Naive thymus-derived CD4-positive, alpha-beta T cell (primary cell): ENCODE data around the gene TCEAL2. TPM values are rescaled to one million over a fixed set of nuclear protein-coding genes. Genes with fewer than 3 reads are reported as not detected.
"Not testable (repeated sequence)": the region's sequence is repeated elsewhere in the genome, so short reads cannot be mapped to it uniquely, and the experiment has no call there.

Experiments used
- ATAC-seq: fragments of 150-1000 bp; cut with Tn5 transposase; 2 replicates; pipeline ENCODE4 v1.10.0; 2021; ENCODE audit warnings: mild to moderate bottlenecking, moderate library complexity
- CTCF ChIA-PET: fragments of 350-600 bp; sonication (Branson Sonifier 250); formaldehyde crosslinking; loops from one replicate; lab custom pipeline; 2021; ENCODE audit warnings: antibody characterized with exemption; lab: Charles Lee
- POLR2A ChIA-PET: fragments of 350-600 bp; sonication (Branson Sonifier 250); formaldehyde crosslinking; loops from one replicate; lab custom pipeline; 2021; ENCODE audit warnings: antibody characterized with exemption, inconsistent platforms; lab: Charles Lee
- DNase-seq, 9 donors: peaks; one replicate each; pipeline versions ENCODE4 v3.0.0 to v3.0.0-alpha.2; 2020 to 2022; ENCODE audit warnings: mixed read lengths in 1 of 9
- H3K27ac ChIP-seq: one replicate; pipeline ENCODE4 v1.7.0; 2013; ENCODE audit warnings: mild to moderate bottlenecking, low read depth, low read length, moderate library complexity
- H3K27me3 ChIP-seq, 2 donors: one replicate each; pipeline ENCODE4 v1.7.0; 2013; ENCODE audit warnings: low read length in 2 of 2, mild to moderate bottlenecking in 2 of 2, moderate library complexity in 2 of 2; ENCODE audit not compliant: control insufficient read depth in 2 of 2, insufficient read depth in 2 of 2
- H3K36me3 ChIP-seq, 3 experiments: 1 replicate in 2 of 3; 2 replicates in 1 of 3; pipeline ENCODE4 v1.7.0; 2013; ENCODE audit warnings: low read length in 3 of 3, mild to moderate bottlenecking in 3 of 3, moderate library complexity in 1 of 3; ENCODE audit not compliant: insufficient read depth in 3 of 3, control insufficient read depth in 2 of 3
- H3K4me1 ChIP-seq, 2 donors: one replicate each; pipeline ENCODE4 v1.7.0; 2013; ENCODE audit warnings: low read length in 2 of 2, mild to moderate bottlenecking in 2 of 2, moderate library complexity in 1 of 2; ENCODE audit not compliant: control insufficient read depth in 2 of 2, insufficient read depth in 2 of 2
- H3K4me3 ChIP-seq: 2 replicates; pipeline ENCODE4 v1.7.0; 2013; ENCODE audit warnings: mild to moderate bottlenecking, low read length
- H3K9me3 ChIP-seq, 3 experiments: 1 replicate in 2 of 3; 2 replicates in 1 of 3; pipeline ENCODE4 v1.7.0; 2013; ENCODE audit warnings: low read length in 3 of 3; ENCODE audit not compliant: control insufficient read depth in 2 of 3
- H3K27ac Mint-ChIP-seq, 9 donors: one replicate each; pipeline ENCODE4 v1.8.0; 2020 to 2022; ENCODE audit warnings: mixed read lengths in 9 of 9, mild to moderate bottlenecking in 8 of 9, moderate library complexity in 5 of 9, inconsistent platforms in 2 of 9
- H3K27me3 Mint-ChIP-seq, 5 donors: one replicate each; pipeline ENCODE4 v1.8.0; 2021 to 2022; ENCODE audit warnings: mixed read lengths in 5 of 5, mild to moderate bottlenecking in 1 of 5
- H3K36me3 Mint-ChIP-seq, 5 donors: one replicate each; pipeline ENCODE4 v1.8.0; 2020 to 2022; ENCODE audit warnings: mixed read lengths in 5 of 5, mild to moderate bottlenecking in 3 of 5, inconsistent platforms in 1 of 5
- H3K4me1 Mint-ChIP-seq, 7 donors: one replicate each; pipeline ENCODE4 v1.8.0; 2020 to 2022; ENCODE audit warnings: mixed read lengths in 7 of 7, mild to moderate bottlenecking in 3 of 7, inconsistent platforms in 1 of 7
- H3K4me3 Mint-ChIP-seq, 10 donors: one replicate each; pipeline ENCODE4 v1.8.0; 2020 to 2022; ENCODE audit warnings: mild to moderate bottlenecking in 10 of 10, mixed read lengths in 10 of 10, moderate library complexity in 6 of 10, inconsistent platforms in 2 of 10
- H3K9me3 Mint-ChIP-seq, 11 donors: one replicate each; pipeline ENCODE4 v1.8.0; 2020 to 2022; ENCODE audit warnings: mixed read lengths in 11 of 11, mild to moderate bottlenecking in 4 of 11, inconsistent platforms in 1 of 11, moderate library complexity in 1 of 11
- intact Hi-C, 2 donors: fragments of 100-400 bp; cut with micrococcal nuclease; formaldehyde crosslinking; loops; one replicate each; pipeline ENCODE4 v1.15.1; 2023
- polyA plus RNA-seq, 2 donors: library from polyadenylated mRNA; unstranded; fragments of 300-500 nt; fragmentation: Illumina TruSeq; gene quantifications; one replicate each; pipeline ENCODE4 v1.2.3, GENCODE V29; 2021
- total RNA-seq, 6 experiments: library from RNA in 5 of 6; stranded (reverse) in 5 of 6; gene quantifications; 1 replicate in 5 of 6; 2 replicates in 1 of 6; pipeline ENCODE4 v1.2.3 and lab custom pipeline; 2021 to 2026

TCEAL2 gene
- total and polyA plus RNA-seq, 7 experiments from 2014 or later = 0.45 to 2.5 (median 1.5) TPM; not detected in 1

GRCh38 chrX:102126080-102126818, 770 bp downstream of the TCEAL2 start:
- H3K4me3 ChIP-seq, POLR2A ChIA-PET, intact Hi-C loops, H3K9me3 ChIP-seq, H3K27ac ChIP-seq, H3K36me3 ChIP-seq, H3K27me3 ChIP-seq, H3K36me3 Mint-ChIP-seq, DNase-seq, H3K9me3 Mint-ChIP-seq, CTCF ChIA-PET, H3K27ac Mint-ChIP-seq, H3K4me1 ChIP-seq, ATAC-seq: not testable (repeated sequence)
- Mint-ChIP-seq H3K4me3 (peak overlapping the region in 7 of 10 donors; percentile 34 to 75 (median 56)), H3K27me3 (peaks cover 22 to 38% (median 33%) of the 10 kb centered on the region in 5 donors), H3K4me1 (peaks cover 0 to 11% (median 7%) of the 10 kb centered on the region in 7 donors)

DNA sequence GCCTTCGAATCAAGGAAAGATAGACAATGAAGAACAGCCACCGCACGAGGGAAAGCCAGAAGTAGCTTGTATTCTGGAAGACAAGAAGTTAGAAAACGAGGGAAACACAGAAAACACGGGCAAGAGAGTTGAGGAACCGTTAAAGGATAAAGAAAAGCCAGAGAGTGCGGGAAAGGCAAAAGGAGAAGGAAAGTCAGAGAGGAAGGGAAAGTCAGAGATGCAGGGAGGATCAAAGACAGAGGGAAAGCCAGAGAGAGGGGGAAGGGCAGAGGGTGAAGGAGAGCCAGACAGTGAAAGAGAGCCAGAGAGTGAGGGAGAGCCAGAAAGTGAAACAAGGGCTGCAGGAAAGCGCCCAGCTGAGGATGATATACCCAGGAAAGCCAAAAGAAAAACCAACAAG, 1.4 kb downstream of the TCEAL2 start:
- DNase-seq = no peak
- H3K9me3 Mint-ChIP-seq = no peaks in the 10 kb centered on the region

GRCh38 chrX:102129473-102129872, 4.0 kb downstream of the TCEAL2 start:
- Mint-ChIP-seq H3K27ac (no peak overlapping the region), H3K4me3 (no peak overlapping the region), H3K27me3 (peaks cover 18 to 39% (median 31%) of the 10 kb centered on the region in 5 donors), H3K9me3 (no peaks in the 10 kb centered on the region), H3K36me3 (no peaks in the 10 kb centered on the region), H3K4me1 (peaks cover 0 to 9% (median 5%) of the 10 kb centered on the region in 7 donors)
- Histone ChIP-seq H3K27me3 (no peaks in the 10 kb centered on the region), H3K4me1 (no peaks in the 10 kb centered on the region), H3K27ac (no peak overlapping the region), H3K4me3 (no peak overlapping the region), H3K36me3 (no peaks in the 10 kb centered on the region), H3K9me3 (no peaks in the 10 kb centered on the region)
- intact Hi-C loops = loop anchor here in 1 of 2 donors (1.0 to 2.0 kb wide), 3 partner anchors 25 to 771 kb away; partner anchors contain the start of gene BEX5
- CTCF ChIA-PET = no interaction called here
- POLR2A ChIA-PET = no interaction called here
- no peak for ATAC-seq
- no peak for DNase-seq

More for the DNA sequence above, 1.4 kb downstream of the TCEAL2 start:
- Histone ChIP-seq H3K9me3 (no peaks in the 10 kb centered on the region), H3K36me3 (no peaks in the 10 kb centered on the region), H3K4me3 (no peak overlapping the region), H3K27ac (no peak overlapping the region), H3K4me1 (no peaks in the 10 kb centered on the region), H3K27me3 (no peaks in the 10 kb centered on the region)
- Mint-ChIP-seq H3K27ac (no peak overlapping the region), H3K27me3 (peaks cover 25 to 42% (median 33%) of the 10 kb centered on the region in 5 donors), H3K4me3 (peak overlapping the region in 2 of 10 donors; percentile 5 to 15), H3K4me1 (peaks cover 0 to 11% (median 7%) of the 10 kb centered on the region in 7 donors), H3K36me3 (no peaks in the 10 kb centered on the region)
- intact Hi-C loops = no loop called here
- POLR2A ChIA-PET = no interaction called here
- CTCF ChIA-PET = no interaction called here
- no peak for ATAC-seq

DNA sequence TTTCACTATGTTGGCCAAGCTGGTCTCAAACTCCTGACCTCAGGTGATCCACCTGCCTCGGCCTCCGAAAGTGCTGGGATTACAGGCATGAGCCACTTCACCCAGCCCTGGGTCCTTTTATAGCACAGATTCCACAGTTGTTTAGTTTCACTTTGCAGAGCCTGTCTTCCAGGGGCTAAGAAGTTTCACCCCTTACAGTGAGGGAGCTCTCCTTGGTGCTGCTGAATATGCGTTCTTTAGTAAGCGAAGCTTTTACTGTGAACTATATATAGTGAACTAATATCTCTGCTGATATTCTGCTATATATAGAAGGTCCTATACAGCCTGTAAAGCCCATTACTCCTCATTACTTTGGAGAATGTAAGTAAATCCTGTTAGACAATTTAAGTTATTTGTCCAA, 12.6 kb downstream of the TCEAL2 start:
- H3K4me1 Mint-ChIP-seq = peaks cover 0 to 3% (median 0%) of the 10 kb centered on the region in 7 donors
- no peak for ATAC-seq
- H3K36me3 ChIP-seq = no peaks in the 10 kb centered on the region
- no peaks in the 10 kb centered on the region for H3K9me3 ChIP-seq
- H3K27ac ChIP-seq = no peak overlapping the region
- no peaks in the 10 kb centered on the region for H3K9me3 Mint-ChIP-seq
- no peak overlapping the region for H3K4me3 Mint-ChIP-seq
- no peak overlapping the region for H3K4me3 ChIP-seq
- POLR2A ChIA-PET = no interaction called here
- CTCF ChIA-PET = no interaction called here
- peaks cover 12 to 27% (median 13%) of the 10 kb centered on the region in 5 donors for H3K27me3 Mint-ChIP-seq
- H3K27me3 ChIP-seq = no peaks in the 10 kb centered on the region
- intact Hi-C loops = no loop called here
- DNase-seq = no peak
- no peak overlapping the region for H3K27ac Mint-ChIP-seq
- H3K36me3 Mint-ChIP-seq = no peaks in the 10 kb centered on the region
- no peaks in the 10 kb centered on the region for H3K4me1 ChIP-seq

GRCh38 chrX:102140876-102141275, 15.4 kb downstream of the TCEAL2 start:
- H3K9me3 Mint-ChIP-seq, H3K27ac ChIP-seq, H3K4me1 ChIP-seq, POLR2A ChIA-PET, CTCF ChIA-PET, H3K4me1 Mint-ChIP-seq, H3K9me3 ChIP-seq, ATAC-seq, DNase-seq, H3K4me3 Mint-ChIP-seq, intact Hi-C loops, H3K36me3 Mint-ChIP-seq, H3K36me3 ChIP-seq, H3K27ac Mint-ChIP-seq, H3K4me3 ChIP-seq, H3K27me3 ChIP-seq: not testable (repeated sequence)
- peaks cover 17 to 41% (median 30%) of the 10 kb centered on the region in 5 donors for H3K27me3 Mint-ChIP-seq

- ATAC-seq, intact Hi-C loops, H3K4me1 Mint-ChIP-seq: not testable (repeated sequence)
Observed at GRCh38 chrX:102141631-102142030, 16.2 kb downstream of the TCEAL2 start.

DNA sequence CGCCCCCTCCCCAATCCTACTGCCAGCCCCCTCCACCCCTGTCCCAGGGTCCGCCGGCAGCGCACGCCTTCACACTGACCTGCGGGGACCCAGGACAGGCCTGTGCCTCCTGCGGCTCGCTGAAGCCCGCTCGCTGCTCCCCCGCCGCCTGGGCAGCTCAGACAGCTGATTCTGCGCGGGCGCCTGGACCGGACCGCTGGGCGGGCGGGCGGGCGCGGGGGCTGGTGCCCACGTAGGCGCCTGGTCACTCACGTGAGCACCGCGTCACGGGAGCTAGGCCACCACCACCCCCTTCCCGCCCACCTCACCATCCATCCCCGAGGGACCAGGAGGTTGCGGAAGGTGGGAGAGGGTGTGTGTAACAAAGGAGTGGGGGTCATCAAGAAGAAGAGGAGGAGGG, 16.8 kb downstream of the TCEAL2 start, which contains the start of gene TCEAL6:
Gene TCEAL6, minus strand, starts transcription at position 208 of the 400 bp plus-strand sequence.
- H3K4me1 ChIP-seq, H3K9me3 Mint-ChIP-seq, DNase-seq, H3K4me1 Mint-ChIP-seq, H3K4me3 ChIP-seq, H3K27me3 ChIP-seq, CTCF ChIA-PET, H3K9me3 ChIP-seq, intact Hi-C loops, H3K27ac ChIP-seq, H3K36me3 Mint-ChIP-seq, H3K27ac Mint-ChIP-seq, H3K36me3 ChIP-seq, POLR2A ChIA-PET, ATAC-seq: not testable (repeated sequence)
- peak within 1 kb of the TSS in 3 of 10 donors; percentile 5 to 51 (median 17) for H3K4me3 Mint-ChIP-seq
- H3K27me3 Mint-ChIP-seq = peaks cover 17 to 36% (median 30%) of the 10 kb centered on the region in 5 donors

More at GRCh38 chrX:102141631-102142030, 16.2 kb downstream of the TCEAL2 start:
- H3K4me3 Mint-ChIP-seq, POLR2A ChIA-PET, H3K27ac Mint-ChIP-seq, H3K36me3 ChIP-seq, H3K4me1 ChIP-seq, H3K9me3 Mint-ChIP-seq, H3K27me3 ChIP-seq, H3K9me3 ChIP-seq, H3K27ac ChIP-seq, H3K36me3 Mint-ChIP-seq, DNase-seq, H3K4me3 ChIP-seq, CTCF ChIA-PET: not testable (repeated sequence)
- H3K27me3 Mint-ChIP-seq = peaks cover 17 to 36% (median 30%) of the 10 kb centered on the region in 5 donors
